HG02571 (cell line): Measurements from ENCODE around the gene CDKN1C.
A peak's percentile ranks its signal among the peaks of the same experiment; 100 is the strongest.

Experiments used
- ATAC-seq: cut with Tn5 transposase; IDR thresholded peaks from one replicate; pipeline ENCODE4 v1.9.1; 2021; ENCODE audit warnings: mild to moderate bottlenecking, moderate library complexity; ENCODE audit not compliant: unreplicated experiment

The CDKN1C gene

GRCh38 chr11:2890466-2891294 lies 5.1 kb upstream of the CDKN1C start:
- no peak for ATAC-seq

- ATAC-seq = no peak
These were observed 4.0 kb upstream of the CDKN1C start for GRCh38 chr11:2889362-2890273.

DNA sequence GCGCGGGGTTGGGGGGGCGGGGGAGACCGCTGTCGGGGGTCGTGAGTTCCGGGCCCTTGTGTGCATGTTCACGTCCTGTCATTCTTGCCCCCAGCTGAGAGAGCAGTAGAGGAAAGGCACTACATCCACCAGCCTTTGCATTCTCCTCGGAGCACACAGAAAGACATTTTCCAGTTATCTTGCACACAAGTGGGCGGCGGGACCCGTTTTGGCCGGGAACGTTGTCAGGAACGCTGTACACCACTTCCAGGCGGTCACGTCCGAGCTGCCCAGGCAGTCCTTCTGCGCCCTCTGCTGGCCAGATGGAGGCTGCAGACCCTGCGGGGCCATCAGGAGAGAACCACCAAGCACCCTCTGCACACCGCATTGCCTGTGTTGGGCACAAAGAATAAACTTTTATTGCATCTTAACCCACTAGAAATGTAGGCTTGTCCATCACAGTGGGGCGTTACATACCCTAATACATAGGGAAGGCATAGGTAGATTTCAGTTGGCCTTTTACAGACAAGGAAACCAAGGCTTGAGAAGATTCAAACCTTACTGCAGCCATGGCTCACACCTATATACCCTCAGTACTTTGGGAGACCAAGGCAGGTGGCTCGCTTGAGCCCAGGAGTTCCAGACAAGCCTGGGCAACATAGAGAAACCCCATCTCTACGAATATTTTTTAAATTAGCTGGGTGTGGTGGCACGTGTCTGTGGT lies 2.8 kb upstream of the CDKN1C start:
- no peak for ATAC-seq

- no peak for ATAC-seq
These were observed 2.1 kb upstream of the CDKN1C start for GRCh38 chr11:2887515-2888195.

DNA sequence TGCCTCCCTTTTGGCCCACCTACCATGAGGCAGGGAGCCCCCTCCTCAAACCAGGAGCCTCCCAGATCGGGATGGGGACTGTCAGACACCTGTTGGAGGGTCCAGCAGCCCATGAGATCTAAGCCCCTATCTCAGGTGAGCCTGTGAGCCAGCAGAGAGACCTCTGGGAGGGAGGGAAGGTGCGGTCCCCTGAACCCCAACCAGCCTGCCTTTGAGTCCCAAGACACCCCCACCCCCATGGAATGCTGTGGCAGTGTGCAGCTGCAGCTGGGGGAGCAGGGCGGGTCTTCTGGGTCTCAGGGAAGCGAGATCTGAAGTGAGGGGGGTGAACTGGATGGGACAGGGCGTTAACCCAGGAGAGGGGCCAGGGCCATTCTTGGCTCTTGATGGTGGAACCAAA lies 1.4 kb upstream of the CDKN1C start:
- no peak for ATAC-seq

GRCh38 chr11:2886191-2886894 lies 768 bp upstream of the CDKN1C start:
- ATAC-seq = peak; percentile 3

DNA sequence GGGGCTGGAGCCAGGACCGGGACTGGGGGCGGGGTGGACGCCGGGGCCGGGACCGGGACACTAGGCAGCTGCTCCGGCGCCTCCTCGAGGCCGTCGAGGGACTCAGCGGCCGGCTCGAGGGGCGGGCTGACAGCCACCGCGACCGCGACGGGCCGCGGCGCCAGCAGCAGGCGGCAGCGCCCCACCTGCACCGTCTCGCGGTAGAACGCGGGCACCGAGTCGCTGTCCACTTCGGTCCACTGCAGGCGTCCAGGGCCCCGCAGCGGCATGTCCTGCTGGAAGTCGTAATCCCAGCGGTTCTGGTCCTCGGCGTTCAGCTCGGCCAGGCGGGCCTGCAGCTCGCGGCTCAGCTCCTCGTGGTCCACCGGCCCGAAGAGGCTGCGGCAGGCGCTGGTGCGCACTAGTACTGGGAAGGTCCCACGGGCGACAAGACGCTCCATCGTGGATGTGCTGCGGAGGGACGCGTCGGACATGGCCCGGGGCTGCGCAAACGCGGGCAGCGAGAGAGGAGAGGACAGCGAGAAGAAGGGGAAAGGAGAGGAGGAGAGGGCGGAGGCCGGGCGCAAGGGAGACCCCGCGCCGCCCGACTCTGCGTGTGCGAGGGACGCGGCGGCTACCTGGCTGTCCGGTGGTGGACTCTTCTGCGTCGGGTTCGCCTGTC lies 428 bp downstream of the CDKN1C start:
- no peak for ATAC-seq

DNA sequence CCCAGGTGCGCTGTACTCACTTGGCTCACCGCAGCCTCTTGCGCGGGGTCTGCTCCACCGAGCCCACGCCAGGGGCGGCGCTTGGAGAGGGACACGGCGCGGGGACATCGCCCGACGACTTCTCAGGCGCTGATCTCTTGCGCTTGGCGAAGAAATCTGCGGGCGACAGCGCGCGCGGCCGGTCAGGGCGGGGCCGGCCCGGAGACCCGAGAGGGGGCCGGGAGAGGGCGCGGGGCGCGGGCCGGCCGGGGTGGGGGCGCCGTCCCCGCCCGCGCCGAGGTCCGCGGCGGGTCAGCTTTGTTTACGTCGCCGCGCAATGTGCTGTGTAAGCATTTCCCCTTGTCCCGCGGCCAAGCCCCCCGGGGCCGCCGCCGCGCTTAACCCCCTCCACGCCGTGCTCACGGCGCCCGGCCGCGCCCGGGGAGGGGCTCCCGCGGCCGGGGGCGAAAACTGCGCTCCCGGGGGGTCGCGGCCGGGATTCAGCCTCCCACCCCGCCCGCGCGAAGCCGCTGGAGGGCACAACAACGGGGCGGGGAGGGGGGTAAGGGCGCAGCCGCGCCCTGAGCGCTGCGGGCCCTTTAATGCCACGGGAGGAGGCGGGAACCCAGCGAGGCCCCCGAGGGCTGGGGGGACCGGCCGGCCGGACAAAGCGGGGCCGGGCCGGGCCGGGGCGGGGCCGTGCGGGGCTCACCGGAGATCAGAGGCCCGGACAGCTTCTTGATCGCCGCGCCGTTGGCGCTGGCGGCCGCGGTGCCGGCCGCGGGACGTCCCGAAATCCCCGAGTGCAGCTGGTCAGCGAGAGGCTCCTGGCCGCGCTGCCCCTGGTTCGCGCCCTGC lies 1.4 kb downstream of the CDKN1C start:
- ATAC-seq = no peak

GRCh38 chr11:2883640-2883978 lies 2.0 kb downstream of the CDKN1C start:
- ATAC-seq = no peak

DNA sequence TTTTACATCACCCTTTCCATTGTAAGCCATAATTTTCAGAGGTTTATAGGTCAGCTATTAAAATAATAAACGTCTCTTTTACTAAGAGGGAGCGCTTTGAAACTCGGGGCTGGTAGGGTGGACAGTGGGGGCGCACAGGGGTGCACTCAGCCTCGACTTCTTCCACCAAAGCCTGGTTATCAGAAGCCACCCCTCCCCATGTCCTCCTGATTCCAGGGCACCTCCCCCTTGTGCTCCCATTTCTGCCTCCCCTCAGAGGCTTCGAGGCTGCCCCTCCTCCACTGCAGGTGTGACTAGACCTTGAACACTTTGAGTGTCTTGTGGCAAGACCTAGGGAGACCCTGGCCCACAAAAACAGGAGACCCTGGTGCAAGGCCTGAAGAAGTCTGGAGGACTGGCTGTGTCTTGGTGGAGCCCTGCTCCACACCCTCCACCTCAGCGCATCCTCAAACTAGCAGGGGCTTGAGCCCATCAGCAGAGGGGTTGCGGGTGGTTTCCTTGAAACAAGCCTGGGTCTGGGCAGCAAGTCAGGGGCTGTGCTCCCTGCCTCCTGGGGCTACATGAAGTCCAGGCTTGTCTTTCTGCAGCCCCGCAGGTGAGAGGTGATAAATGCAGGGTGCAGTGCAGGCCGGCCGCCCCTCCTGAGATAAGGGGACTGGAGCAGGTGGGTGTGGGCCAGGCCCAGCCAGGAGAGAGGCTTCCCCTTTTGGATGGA lies 3.0 kb downstream of the CDKN1C start:
- no peak for ATAC-seq

- ATAC-seq = no peak
These were observed 3.6 kb downstream of the CDKN1C start for GRCh38 chr11:2881981-2882375.

GRCh38 chr11:2881076-2881980 lies 4.2 kb downstream of the CDKN1C start:
- ATAC-seq = no peak

- ATAC-seq = no peak
These were observed 4.9 kb downstream of the CDKN1C start for GRCh38 chr11:2880646-2881045.

GRCh38 chr11:2878782-2879181 lies 6.8 kb downstream of the CDKN1C start:
- no peak for ATAC-seq

DNA sequence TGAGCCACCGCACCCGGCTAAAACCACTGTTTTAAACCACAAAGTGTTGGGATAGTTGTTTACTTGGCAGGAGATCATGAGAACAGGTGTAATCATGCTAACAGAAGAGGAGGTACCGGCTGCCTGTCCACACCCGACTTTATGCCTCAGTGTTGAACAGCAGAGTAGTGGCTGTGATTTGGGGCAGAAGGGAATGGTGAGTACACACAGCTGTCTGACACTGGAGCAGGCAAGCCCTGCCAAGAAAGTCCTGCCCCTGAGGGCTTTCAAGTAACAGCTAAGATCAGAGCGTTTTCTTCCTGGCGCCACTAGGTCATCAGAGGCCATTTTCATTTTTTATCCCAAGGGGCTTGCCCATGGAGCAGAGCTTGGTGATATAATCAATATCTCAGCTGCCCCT lies 8.1 kb downstream of the CDKN1C start:
- no peak for ATAC-seq

DNA sequence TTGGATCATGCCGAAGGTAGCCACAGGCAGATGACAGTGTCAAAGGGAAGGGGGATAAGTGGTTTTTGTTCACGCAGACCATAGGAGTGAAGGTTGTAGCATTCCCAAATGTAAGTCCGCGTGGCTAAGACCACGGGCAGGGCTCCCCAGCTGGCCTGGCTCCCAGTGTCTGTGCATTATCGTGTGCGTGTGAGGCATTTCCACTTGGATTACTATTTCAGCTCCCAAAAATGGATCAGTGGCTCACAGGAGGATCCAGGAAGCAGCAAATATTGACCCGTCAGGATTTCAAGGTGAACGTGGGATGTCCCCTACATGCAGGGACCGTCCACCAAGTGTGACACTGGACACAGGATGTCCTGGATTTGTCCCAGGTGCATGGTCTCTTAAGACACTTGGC lies 10.6 kb downstream of the CDKN1C start:
- no peak for ATAC-seq

DNA sequence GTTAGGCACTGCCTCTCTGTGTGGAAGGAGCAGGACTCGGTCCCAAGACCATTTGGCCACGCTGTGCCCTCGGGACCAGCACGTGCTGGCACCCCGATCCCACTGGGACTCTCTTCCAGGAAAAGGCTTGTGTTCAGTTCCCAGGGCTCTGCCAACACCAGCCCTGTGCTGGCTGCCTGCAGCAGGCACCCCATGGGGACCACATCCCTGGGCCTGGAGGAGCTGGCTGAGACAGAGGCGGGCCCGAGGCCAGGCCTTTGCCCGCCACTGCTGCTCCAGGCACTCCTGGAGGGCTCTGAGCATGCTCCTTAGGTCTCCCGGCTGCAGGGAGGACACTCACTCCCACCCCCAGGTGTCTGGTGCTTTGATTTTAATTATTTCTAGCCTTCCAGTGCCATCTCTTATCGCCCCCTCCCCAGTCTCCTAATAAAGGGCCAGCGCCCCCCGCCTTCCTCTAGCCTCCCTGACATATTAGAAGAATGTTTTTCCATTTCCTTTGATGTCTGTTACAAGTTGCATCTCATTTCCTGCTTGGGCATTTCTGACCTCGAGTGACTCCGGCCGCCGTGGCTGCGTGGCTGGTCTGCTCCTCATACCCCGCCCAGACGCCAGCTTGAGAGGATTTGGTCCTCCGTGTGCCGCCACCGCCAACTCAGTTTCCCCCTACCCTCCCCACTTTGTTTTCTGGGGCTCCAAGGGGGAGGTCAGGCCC lies 14.4 kb downstream of the CDKN1C start:
- no peak for ATAC-seq
